GM21360 (cell line): ENCODE results near the gene GRM5.

Experiments
- ATAC-seq: cut with Tn5 transposase; IDR thresholded peaks from one replicate; pipeline ENCODE4 v1.9.1; 2021; ENCODE audit warnings: mild to moderate bottlenecking, moderate library complexity; ENCODE audit not compliant: unreplicated experiment

The GRM5 gene

GRCh38 chr11:88626216-88626615, 439.6 kb downstream of the GRM5 start:
- ATAC-seq: no peak

- no peak for ATAC-seq
Measured at GRCh38 chr11:88623531-88623930, 442.3 kb downstream of the GRM5 start.

- ATAC-seq: no peak
Measured at GRCh38 chr11:88620568-88621130, 445.1 kb downstream of the GRM5 start.

GRCh38 chr11:88619656-88620385, 446.0 kb downstream of the GRM5 start:
- ATAC-seq: no peak

- no peak for ATAC-seq
Measured at GRCh38 chr11:88619071-88619425, 446.7 kb downstream of the GRM5 start.

- ATAC-seq: no peak
Measured at GRCh38 chr11:88618327-88619070, 447.3 kb downstream of the GRM5 start.

- ATAC-seq: no peak
Measured at GRCh38 chr11:88617226-88617625, 448.6 kb downstream of the GRM5 start.

- ATAC-seq: no peak
Measured at GRCh38 chr11:88604260-88604659, 461.5 kb downstream of the GRM5 start.

GRCh38 chr11:88603091-88603867, 462.5 kb downstream of the GRM5 start:
- no peak for ATAC-seq

- ATAC-seq: no peak
Measured at GRCh38 chr11:88597387-88597786, 468.4 kb downstream of the GRM5 start.

GRCh38 chr11:88596786-88597185, 469.0 kb downstream of the GRM5 start:
- no peak for ATAC-seq

- peak; percentile 48 for ATAC-seq
Measured at GRCh38 chr11:88594274-88594950, 471.4 kb downstream of the GRM5 start.

GRCh38 chr11:88590361-88590760, 475.4 kb downstream of the GRM5 start:
- ATAC-seq: no peak

- ATAC-seq: no peak
Measured at GRCh38 chr11:88583251-88583650, 482.5 kb downstream of the GRM5 start.

GRCh38 chr11:88579466-88579865, 486.3 kb downstream of the GRM5 start:
- ATAC-seq: no peak

GRCh38 chr11:88576741-88577140, 489.0 kb downstream of the GRM5 start:
- no peak for ATAC-seq

- no peak for ATAC-seq
Measured at GRCh38 chr11:88575916-88576315, 489.9 kb downstream of the GRM5 start.

GRCh38 chr11:88569342-88569741, 496.4 kb downstream of the GRM5 start:
- no peak for ATAC-seq

- ATAC-seq: no peak
Measured at GRCh38 chr11:88555829-88556202, 510.0 kb downstream of the GRM5 start.

- ATAC-seq: no peak
Measured at GRCh38 chr11:88555018-88555828, 510.6 kb downstream of the GRM5 start.
